HepG2 (cell line): ENCODE results near the gene DZANK1. TPM values are rescaled to one million over a fixed set of nuclear protein-coding genes. Genes with fewer than 3 reads are reported as not detected.

Experiments used
- CCAR2 ChIP-seq: fragments of 200-400 bp; formaldehyde crosslinking; optimal IDR thresholded peaks from 2 replicates; pipeline ENCODE3; 2018; ENCODE audit warnings: low read depth, mild to moderate bottlenecking, low read length, moderate library complexity
- ERF ChIP-seq: IDR thresholded peaks from 2 replicates; pipeline ENCODE4 v1.6.1; 2018; ENCODE audit warnings: missing biosample characterization, missing genetic modification reagents
- GZF1 ChIP-seq: sonication (generic); formaldehyde crosslinking; IDR thresholded peaks from 2 replicates; pipeline ENCODE4 v1.5.1; 2020; ENCODE audit warnings: mild to moderate bottlenecking, missing genetic modification reagents
- HDAC1 ChIP-seq: sonication (generic); formaldehyde crosslinking; IDR thresholded peaks from 2 replicates; pipeline ENCODE4 v1.5.1; 2020; ENCODE audit warnings: mild to moderate bottlenecking, missing genetic modification reagents
- HES4 ChIP-seq: sonication (generic); formaldehyde crosslinking; IDR thresholded peaks from 2 replicates; pipeline ENCODE4 v1.9.0; 2021; ENCODE audit warnings: mild to moderate bottlenecking, missing genetic modification reagents, borderline replicate concordance
- KDM2A ChIP-seq: sonication (generic); formaldehyde crosslinking; IDR thresholded peaks from 2 replicates; pipeline ENCODE4 v1.4.0; 2020; ENCODE audit warnings: low read depth, missing genetic modification reagents, borderline replicate concordance
- RNF2 ChIP-seq: fragments of 450-650 bp; conservative IDR thresholded peaks from 2 replicates; pipeline ENCODE4 v1.6.1; 2016; ENCODE audit warnings: low read depth
- SMAD9 ChIP-seq: sonication (generic); formaldehyde crosslinking; IDR thresholded peaks from 2 replicates; pipeline ENCODE4 v1.5.1; 2020; ENCODE audit warnings: mild to moderate bottlenecking, missing genetic modification reagents
- SP4 ChIP-seq: sonication (generic); formaldehyde crosslinking; IDR thresholded peaks from 2 replicates; pipeline ENCODE4 v1.8.1; 2023; ENCODE audit warnings: mild to moderate bottlenecking, missing genetic modification reagents
- STAG1 ChIP-seq: sonication (generic); formaldehyde crosslinking; IDR thresholded peaks from 2 replicates; pipeline ENCODE4 v1.4.0; 2020; ENCODE audit warnings: missing genetic modification reagents
- TAF1 ChIP-seq: sonication (generic); formaldehyde crosslinking; IDR thresholded peaks from 2 replicates; pipeline ENCODE4 v1.4.0; 2020; ENCODE audit warnings: missing genetic modification reagents
- TBX3 ChIP-seq: fragments of 450-650 bp; IDR thresholded peaks from 2 replicates; pipeline ENCODE4 v1.6.1; 2017; ENCODE audit warnings: antibody characterized with exemption, mild to moderate bottlenecking, inconsistent platforms, borderline replicate concordance
- TOE1 ChIP-seq: sonication (generic); formaldehyde crosslinking; IDR thresholded peaks from 2 replicates; pipeline ENCODE4 v1.4.0; 2020; ENCODE audit warnings: mild to moderate bottlenecking, missing genetic modification reagents
- ZBTB8A ChIP-seq: sonication (generic); formaldehyde crosslinking; IDR thresholded peaks from 2 replicates; pipeline ENCODE4 v1.4.0; 2020; ENCODE audit warnings: mild to moderate bottlenecking, low read depth, missing genetic modification reagents, borderline replicate concordance
- ZKSCAN5 ChIP-seq: sonication (generic); formaldehyde crosslinking; IDR thresholded peaks from 2 replicates; pipeline ENCODE4 v1.5.1; 2020; ENCODE audit warnings: mild to moderate bottlenecking, missing genetic modification reagents
- ZMAT3 ChIP-seq: sonication (generic); formaldehyde crosslinking; conservative IDR thresholded peaks from 2 replicates; pipeline ENCODE4 v1.7.0; 2021; ENCODE audit warnings: missing genetic modification reagents
- ZNF232 ChIP-seq: sonication (generic); formaldehyde crosslinking; IDR thresholded peaks from 2 replicates; pipeline ENCODE4 v1.4.0; 2020; ENCODE audit warnings: missing genetic modification reagents, borderline replicate concordance
- ZNF263 ChIP-seq: sonication (generic); formaldehyde crosslinking; IDR thresholded peaks from 2 replicates; pipeline ENCODE4 v1.4.0; 2020; ENCODE audit warnings: missing genetic modification reagents
- ZNF430 ChIP-seq: sonication (generic); formaldehyde crosslinking; IDR thresholded peaks from 2 replicates; pipeline ENCODE4 v1.9.0; 2021; ENCODE audit warnings: mild to moderate bottlenecking, missing genetic modification reagents
- ZNF468 ChIP-seq: sonication (generic); formaldehyde crosslinking; IDR thresholded peaks from 2 replicates; pipeline ENCODE4 v1.8.0; 2022; ENCODE audit warnings: mild to moderate bottlenecking, moderate library complexity, missing genetic modification reagents
- ZNF510 ChIP-seq: sonication (generic); formaldehyde crosslinking; IDR thresholded peaks from 2 replicates; pipeline ENCODE4 v1.4.0; 2020; ENCODE audit warnings: low read depth, mild to moderate bottlenecking, missing genetic modification reagents
- ZNF563 ChIP-seq: sonication (generic); formaldehyde crosslinking; IDR thresholded peaks from 2 replicates; pipeline ENCODE4 v1.8.0; 2022; ENCODE audit warnings: mild to moderate bottlenecking, moderate library complexity, missing genetic modification reagents
- ZNF570 ChIP-seq: sonication (generic); formaldehyde crosslinking; IDR thresholded peaks from 2 replicates; pipeline ENCODE4 v1.4.0; 2020; ENCODE audit warnings: mild to moderate bottlenecking, missing genetic modification reagents, borderline replicate concordance
- ZNF746 ChIP-seq: sonication (generic); formaldehyde crosslinking; IDR thresholded peaks from 2 replicates; pipeline ENCODE4 v1.8.0; 2022; ENCODE audit warnings: mild to moderate bottlenecking, missing genetic modification reagents
- ZNF775 ChIP-seq: sonication (generic); formaldehyde crosslinking; IDR thresholded peaks from 2 replicates; pipeline ENCODE4 v1.4.0; 2020; ENCODE audit warnings: missing genetic modification reagents, mild to moderate bottlenecking, moderate library complexity, borderline replicate concordance
- ZNF777 ChIP-seq: sonication (generic); formaldehyde crosslinking; IDR thresholded peaks from 2 replicates; pipeline ENCODE4 v1.4.0; 2020; ENCODE audit warnings: missing genetic modification reagents
- ZNF792 ChIP-seq: IDR thresholded peaks from 2 replicates; pipeline ENCODE4 v1.6.1; 2016
- polyA plus RNA-seq, 8 experiments: library from polyadenylated mRNA; depleted of rRNA in 3 of 8; stranded (reverse) in 7 of 8; unstranded in 1 of 8; fragments of >200 nt; fragmentation: Illumina TruSeq in 4 of 8; extraction: Trizol in 4 of 8; gene quantifications; 2 replicates each; pipeline versions ENCODE4 v1.2.1 to v1.2.3, GENCODE V29; 2011 to 2016; ENCODE audit warnings: low read depth in 4 of 8, missing spikeins in 1 of 8, mixed read lengths in 1 of 8; ENCODE audit not compliant: insufficient read depth in 1 of 8
- total RNA-seq, 5 experiments: library from RNA; depleted of rRNA; stranded (reverse); fragments of >200 nt; fragmentation: Illumina TruSeq; extraction: Trizol; gene quantifications; 2 replicates each; pipeline ENCODE4 v1.2.3, GENCODE V29; 2016; ENCODE audit warnings: low read depth in 1 of 5
- TF ChIP-seq, protein P1 (sequence below): sonication (generic); formaldehyde crosslinking; conservative IDR thresholded peaks from 2 replicates; pipeline ENCODE4 v1.5.0; 2020; ENCODE audit warnings: missing genetic modification reagents
- TF ChIP-seq, protein P2 (sequence below): sonication (generic); formaldehyde crosslinking; IDR thresholded peaks from 2 replicates; pipeline ENCODE4 v1.5.0; 2020; ENCODE audit warnings: mild to moderate bottlenecking, missing genetic modification reagents

DZANK1 gene
- total and polyA plus RNA-seq, 2 of the 13 experiments (the other 11 are each of a cell fraction or from before 2014, with no cell fraction given), result 1.6 to 3.2 TPM

DNA sequence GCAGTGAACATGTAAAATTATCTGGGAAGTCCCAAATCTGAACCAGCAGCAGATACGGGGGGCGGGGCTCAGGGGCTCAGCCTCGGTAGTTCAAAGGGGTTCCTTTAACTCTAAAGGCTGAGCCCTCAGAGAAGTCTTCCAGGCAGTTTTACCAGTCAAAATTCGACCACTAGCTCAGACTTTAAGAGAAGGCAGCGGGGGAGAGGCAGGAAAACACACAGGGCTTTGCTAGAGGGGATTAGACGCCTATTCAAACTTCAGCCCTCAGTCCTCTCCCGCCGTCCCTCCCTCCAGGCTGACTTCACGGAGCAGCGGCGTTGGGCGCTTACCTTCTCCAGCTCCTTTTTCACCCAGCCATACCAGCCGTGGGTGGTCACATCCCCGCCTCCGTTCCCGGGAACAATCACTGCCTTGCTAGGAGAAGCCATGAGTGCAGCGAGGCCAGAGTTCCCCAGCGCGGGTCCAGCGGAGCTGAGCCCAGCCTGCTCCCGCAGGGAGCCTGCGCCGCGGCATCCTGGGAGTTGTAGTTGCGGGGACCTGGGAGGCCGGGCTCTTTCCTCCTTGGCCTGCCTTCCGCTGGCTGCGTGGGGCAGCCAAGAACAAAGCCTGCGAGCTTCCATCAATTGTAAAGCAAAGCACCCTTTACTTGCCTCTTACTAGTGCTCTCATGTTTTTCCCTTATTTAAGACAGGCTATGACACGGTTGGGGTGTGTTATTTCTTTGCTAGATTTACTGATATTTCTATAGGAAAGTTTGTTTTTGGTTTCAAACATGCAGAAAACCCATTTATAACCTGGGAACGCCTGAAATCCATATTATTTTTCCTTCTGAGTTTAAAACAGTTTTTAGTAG lies 30.1 kb upstream of the DZANK1 start, which contains the start of gene RBBP9 (continued):
- TF ChIP-seq ZNF430 (peak; percentile 50; the same call in 1 of the 2 replicates), CCAR2 (no peak), GZF1 (CRISPR knock-in tag) (no peak), HDAC1 (peak; percentile 86), ZNF792 (CRISPR knock-in tag) (peak; percentile 82; the same call in 1 of the 2 replicates), TOE1 (CRISPR knock-in tag) (no peak), ZNF232 (CRISPR knock-in tag) (peak; percentile 84; the same call in 1 of the 2 replicates), KDM2A (CRISPR knock-in tag) (peak; percentile 96), ZBTB8A (CRISPR knock-in tag) (no peak), SP4 (peak; percentile 86), RNF2 (no peak), HES4 (CRISPR knock-in tag) (peak; percentile 93), ERF (CRISPR knock-in tag) (peak; percentile 94), ZNF563 (CRISPR knock-in tag) (peak; percentile 89), SMAD9 (0 out of 2 replicates have a peak, but pooled peaks have one; percentile 75), TBX3 (no peak), TAF1 (CRISPR knock-in tag) (peak; percentile 95), STAG1 (CRISPR knock-in tag) (peak; percentile 18), ZNF746 (CRISPR knock-in tag) (no peak), ZNF468 (CRISPR knock-in tag) (no peak), ZNF777 (CRISPR knock-in tag) (peak; percentile 63; the same call in 1 of the 2 replicates), ZKSCAN5 (CRISPR knock-in tag) (no peak), ZNF263 (CRISPR knock-in tag) (0 out of 2 replicates have a peak, but pooled peaks have one; percentile 33), ZNF570 (CRISPR knock-in tag) (no peak), ZMAT3 (CRISPR knock-in tag) (0 out of 2 replicates have a peak, but pooled peaks have one; percentile 73), ZNF775 (CRISPR knock-in tag) (no peak), ZNF510 (0 out of 2 replicates have a peak, but pooled peaks have one; percentile 22)
- TF ChIP-seq, protein P1, sequence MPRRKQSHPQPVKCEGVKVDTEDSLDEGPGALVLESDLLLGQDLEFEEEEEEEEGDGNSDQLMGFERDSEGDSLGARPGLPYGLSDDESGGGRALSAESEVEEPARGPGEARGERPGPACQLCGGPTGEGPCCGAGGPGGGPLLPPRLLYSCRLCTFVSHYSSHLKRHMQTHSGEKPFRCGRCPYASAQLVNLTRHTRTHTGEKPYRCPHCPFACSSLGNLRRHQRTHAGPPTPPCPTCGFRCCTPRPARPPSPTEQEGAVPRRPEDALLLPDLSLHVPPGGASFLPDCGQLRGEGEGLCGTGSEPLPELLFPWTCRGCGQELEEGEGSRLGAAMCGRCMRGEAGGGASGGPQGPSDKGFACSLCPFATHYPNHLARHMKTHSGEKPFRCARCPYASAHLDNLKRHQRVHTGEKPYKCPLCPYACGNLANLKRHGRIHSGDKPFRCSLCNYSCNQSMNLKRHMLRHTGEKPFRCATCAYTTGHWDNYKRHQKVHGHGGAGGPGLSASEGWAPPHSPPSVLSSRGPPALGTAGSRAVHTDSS, result no peak
- TF ChIP-seq, protein P2, sequence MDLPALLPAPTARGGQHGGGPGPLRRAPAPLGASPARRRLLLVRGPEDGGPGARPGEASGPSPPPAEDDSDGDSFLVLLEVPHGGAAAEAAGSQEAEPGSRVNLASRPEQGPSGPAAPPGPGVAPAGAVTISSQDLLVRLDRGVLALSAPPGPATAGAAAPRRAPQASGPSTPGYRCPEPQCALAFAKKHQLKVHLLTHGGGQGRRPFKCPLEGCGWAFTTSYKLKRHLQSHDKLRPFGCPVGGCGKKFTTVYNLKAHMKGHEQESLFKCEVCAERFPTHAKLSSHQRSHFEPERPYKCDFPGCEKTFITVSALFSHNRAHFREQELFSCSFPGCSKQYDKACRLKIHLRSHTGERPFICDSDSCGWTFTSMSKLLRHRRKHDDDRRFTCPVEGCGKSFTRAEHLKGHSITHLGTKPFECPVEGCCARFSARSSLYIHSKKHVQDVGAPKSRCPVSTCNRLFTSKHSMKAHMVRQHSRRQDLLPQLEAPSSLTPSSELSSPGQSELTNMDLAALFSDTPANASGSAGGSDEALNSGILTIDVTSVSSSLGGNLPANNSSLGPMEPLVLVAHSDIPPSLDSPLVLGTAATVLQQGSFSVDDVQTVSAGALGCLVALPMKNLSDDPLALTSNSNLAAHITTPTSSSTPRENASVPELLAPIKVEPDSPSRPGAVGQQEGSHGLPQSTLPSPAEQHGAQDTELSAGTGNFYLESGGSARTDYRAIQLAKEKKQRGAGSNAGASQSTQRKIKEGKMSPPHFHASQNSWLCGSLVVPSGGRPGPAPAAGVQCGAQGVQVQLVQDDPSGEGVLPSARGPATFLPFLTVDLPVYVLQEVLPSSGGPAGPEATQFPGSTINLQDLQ (CRISPR knock-in tag), result no peak
